OCI-LY7 (cell line): ENCODE results near the gene CCDC73. TPM values are rescaled to one million over a fixed set of nuclear protein-coding genes. Genes with fewer than 3 reads are reported as not detected.

Experiments used
- BruUV-seq: library from RNA; stranded (reverse); fragments of 400-500 nt; replicated peaks from 2 replicates; lab custom pipeline; 2021; lab: Mats Ljungman, UMichigan
- CTCF ChIA-PET: fragments of 300-600 bp; sonication (Branson Sonifier 250); formaldehyde crosslinking; loops from one replicate; lab custom pipeline; 2022; ENCODE audit warnings: antibody characterized with exemption; ENCODE audit not compliant: unreplicated experiment; lab: Charles Lee
- POLR2A ChIA-PET: fragments of 300-600 bp; sonication (Branson Sonifier 250); formaldehyde crosslinking; loops from one replicate; lab custom pipeline; 2022; ENCODE audit warnings: antibody characterized with exemption; lab: Charles Lee
- DNase-seq: peaks from one replicate; pipeline ENCODE4 v3.0.0-alpha.2; 2015; ENCODE audit warnings: low spot score
- H2AFZ ChIP-seq: fragments of 200-600 bp; sonication (generic), shearing (Covaris generic); 2 replicates; pipeline ENCODE4 v1.6.1; 2014; ENCODE audit warnings: mild to moderate bottlenecking, antibody characterized with exemption, low read length, moderate library complexity
- H3K27ac ChIP-seq: fragments of 200-600 bp; sonication (generic); 2 replicates; pipeline ENCODE4 v1.5.1; 2014; ENCODE audit warnings: mixed run types, low read depth, mild to moderate bottlenecking, moderate library complexity, low read length, inconsistent platforms; ENCODE audit not compliant: poor library complexity, severe bottlenecking
- H3K36me3 ChIP-seq: fragments of 200-600 bp; sonication (generic); 2 replicates; pipeline ENCODE4 v1.6.1; 2014; ENCODE audit warnings: mild to moderate bottlenecking, antibody characterized with exemption, low read length, moderate library complexity, mixed read lengths; ENCODE audit not compliant: insufficient read depth
- H3K4me1 ChIP-seq: fragments of 200-600 bp; sonication (generic); 2 replicates; pipeline ENCODE4 v1.5.1; 2014; ENCODE audit warnings: mild to moderate bottlenecking, low read length; ENCODE audit not compliant: insufficient read depth, poor library complexity, severe bottlenecking
- H3K4me2 ChIP-seq: fragments of 200-600 bp; sonication (generic); 2 replicates; pipeline ENCODE4 v1.6.1; 2014; ENCODE audit warnings: mild to moderate bottlenecking, low read length
- H3K4me3 ChIP-seq: fragments of 200-600 bp; sonication (generic); 2 replicates; pipeline ENCODE4 v1.5.1; 2014; ENCODE audit warnings: mild to moderate bottlenecking, low read depth, low read length; ENCODE audit not compliant: poor library complexity, severe bottlenecking
- H3K79me2 ChIP-seq: fragments of 200-600 bp; sonication (generic); 2 replicates; pipeline ENCODE4 v1.6.1; 2016; ENCODE audit warnings: low read depth, mild to moderate bottlenecking, low read length, moderate library complexity, mixed read lengths; ENCODE audit not compliant: insufficient read depth
- H3K9me2 ChIP-seq: fragments of 200-600 bp; sonication (generic); 2 replicates; pipeline ENCODE4 v1.6.1; 2016; ENCODE audit warnings: mild to moderate bottlenecking, low read length, mixed read lengths; ENCODE audit not compliant: insufficient read depth
- H3K9me3 ChIP-seq: fragments of 200-600 bp; sonication (generic); 2 replicates; pipeline ENCODE4 v1.6.1; 2014; ENCODE audit warnings: mild to moderate bottlenecking, mixed run types, low read length, mixed read lengths
- H4K20me1 ChIP-seq: fragments of 200-600 bp; sonication (generic); 2 replicates; pipeline ENCODE4 v1.6.1; 2014; ENCODE audit warnings: mild to moderate bottlenecking, antibody characterized with exemption, low read length, moderate library complexity, mixed read lengths; ENCODE audit not compliant: insufficient read depth
- EZH2phosphoT487 ChIP-seq: fragments of 200-600 bp; sonication (generic); IDR thresholded peaks from 2 replicates; pipeline ENCODE4 v1.6.1; 2018; ENCODE audit warnings: low read depth, borderline replicate concordance, mild to moderate bottlenecking, mixed run types, antibody characterized with exemption, low read length, moderate library complexity, mixed read lengths
- intact Hi-C: fragments of 100-400 bp; cut with micrococcal nuclease; formaldehyde crosslinking; loops from one replicate; pipeline ENCODE4 v1.10.0; 2022; ENCODE audit not compliant: unreplicated experiment
- total RNA-seq, 2 experiments: library from RNA; depleted of rRNA in 1 of 2; stranded (reverse); fragments of >200 nt in 1 of 2; shearing (Covaris generic) in 1 of 2; gene quantifications; 2 replicates each; pipeline ENCODE4 v1.2.3, GENCODE V29; 2014 to 2022
- TF ChIP-seq, protein P1 (sequence below): fragments of 200-600 bp; sonication (generic); conservative IDR thresholded peaks from 2 replicates; pipeline ENCODE4 v1.5.1; 2014; ENCODE audit warnings: mild to moderate bottlenecking, antibody characterized with exemption, low read length, moderate library complexity, mixed read lengths

The CCDC73 gene
- total RNA-seq, 2 experiments from 2014 or later = not detected

GRCh38 chr11:32562839-32563599, 231.4 kb downstream of the CCDC73 start:
- TF ChIP-seq, protein P1, sequence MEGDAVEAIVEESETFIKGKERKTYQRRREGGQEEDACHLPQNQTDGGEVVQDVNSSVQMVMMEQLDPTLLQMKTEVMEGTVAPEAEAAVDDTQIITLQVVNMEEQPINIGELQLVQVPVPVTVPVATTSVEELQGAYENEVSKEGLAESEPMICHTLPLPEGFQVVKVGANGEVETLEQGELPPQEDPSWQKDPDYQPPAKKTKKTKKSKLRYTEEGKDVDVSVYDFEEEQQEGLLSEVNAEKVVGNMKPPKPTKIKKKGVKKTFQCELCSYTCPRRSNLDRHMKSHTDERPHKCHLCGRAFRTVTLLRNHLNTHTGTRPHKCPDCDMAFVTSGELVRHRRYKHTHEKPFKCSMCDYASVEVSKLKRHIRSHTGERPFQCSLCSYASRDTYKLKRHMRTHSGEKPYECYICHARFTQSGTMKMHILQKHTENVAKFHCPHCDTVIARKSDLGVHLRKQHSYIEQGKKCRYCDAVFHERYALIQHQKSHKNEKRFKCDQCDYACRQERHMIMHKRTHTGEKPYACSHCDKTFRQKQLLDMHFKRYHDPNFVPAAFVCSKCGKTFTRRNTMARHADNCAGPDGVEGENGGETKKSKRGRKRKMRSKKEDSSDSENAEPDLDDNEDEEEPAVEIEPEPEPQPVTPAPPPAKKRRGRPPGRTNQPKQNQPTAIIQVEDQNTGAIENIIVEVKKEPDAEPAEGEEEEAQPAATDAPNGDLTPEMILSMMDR = no peak
- no peak for TF ChIP-seq EZH2phosphoT487
- CTCF ChIA-PET = no interaction called here
- no peak for DNase-seq
- Histone ChIP-seq H3K4me3 (no peak overlapping the region), H3K79me2 (no peaks in the 10 kb centered on the region), H3K9me3 (no peaks in the 10 kb centered on the region), H3K9me2 (no peaks in the 10 kb centered on the region), H4K20me1 (no peaks in the 10 kb centered on the region), H2AFZ (no peak overlapping the region), H3K4me1 (no peaks in the 10 kb centered on the region), H3K36me3 (no peaks in the 10 kb centered on the region), H3K4me2 (no peak overlapping the region), H3K27ac (no peak overlapping the region)
- POLR2A ChIA-PET = no interaction called here
- intact Hi-C loops = no loop called here
- BruUV-seq = no TSS peak

DNA sequence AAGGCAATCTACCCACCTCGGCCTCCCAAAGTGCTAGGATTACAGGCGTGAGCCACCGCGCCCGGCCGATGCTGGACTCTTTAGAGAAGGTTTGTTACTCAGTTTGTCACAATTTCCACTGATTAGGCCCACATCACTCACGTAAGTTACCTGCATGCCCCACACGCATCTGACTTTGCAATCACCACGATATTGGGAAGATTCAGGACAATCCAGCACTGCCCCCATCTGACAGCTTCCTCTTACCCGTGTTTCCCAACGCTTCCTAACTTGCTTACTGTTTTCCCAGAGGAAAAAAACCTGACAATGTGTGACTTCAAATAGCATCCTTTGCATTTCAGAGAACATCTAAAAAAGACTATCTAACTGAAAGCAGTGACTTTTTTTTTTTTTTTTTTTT, 232.6 kb downstream of the CCDC73 start:
- POLR2A ChIA-PET = no interaction called here
- Histone ChIP-seq H3K9me2 (no peaks in the 10 kb centered on the region), H3K4me3 (no peak overlapping the region), H3K9me3 (no peaks in the 10 kb centered on the region), H3K27ac (no peak overlapping the region), H3K4me1 (no peaks in the 10 kb centered on the region), H2AFZ (no peak overlapping the region), H4K20me1 (no peaks in the 10 kb centered on the region), H3K4me2 (no peak overlapping the region), H3K79me2 (no peaks in the 10 kb centered on the region), H3K36me3 (no peaks in the 10 kb centered on the region)
- CTCF ChIA-PET = no interaction called here
- no peak for DNase-seq
- intact Hi-C loops = no loop called here
- TF ChIP-seq EZH2phosphoT487 = no peak
- TF ChIP-seq, protein P1 = no peak
- BruUV-seq = no TSS peak

- Histone ChIP-seq H2AFZ (no peak overlapping the region), H3K4me3 (no peak overlapping the region), H3K4me1 (no peaks in the 10 kb centered on the region), H3K27ac (no peak overlapping the region), H4K20me1 (no peaks in the 10 kb centered on the region), H3K9me2 (no peaks in the 10 kb centered on the region), H3K4me2 (no peak overlapping the region), H3K36me3 (no peaks in the 10 kb centered on the region), H3K79me2 (no peaks in the 10 kb centered on the region), H3K9me3 (no peaks in the 10 kb centered on the region)
- TF ChIP-seq EZH2phosphoT487 = no peak
- TF ChIP-seq, protein P1 = no peak
- CTCF ChIA-PET = no interaction called here
- no TSS peak for BruUV-seq
- POLR2A ChIA-PET = no interaction called here
- intact Hi-C loops = no loop called here
- no peak for DNase-seq
Observed at GRCh38 chr11:32555895-32556294, 238.6 kb downstream of the CCDC73 start.
